ENCODE results near the gene ADPRM. TPM values are rescaled to one million over a fixed set of nuclear protein-coding genes. Genes with fewer than 3 reads are reported as not detected.

The ADPRM gene
- total and polyA plus RNA-seq, 12 donors, result 3.5 to 7.3 (median 4.6) TPM

GRCh38 chr17:10748531-10749181, 51.3 kb downstream of the ADPRM start:
- intact Hi-C loops (cut with DNase I), result no loop called here
- Histone ChIP-seq H3K27me3 (peaks cover 0 to 8% (median 0%) of the 10 kb centered on the region in 7 donors), H3K4me3 (no peak overlapping the region), H3K27ac (no peak overlapping the region), H3K36me3 (no peaks in the 10 kb centered on the region), H3K4me1 (no peaks in the 10 kb centered on the region), H3K9me3 (no peaks in the 10 kb centered on the region)
- 53 to 55% methylated on average over 9 of the region's 9 CpGs for WGBS, 2 donors
- ATAC-seq, result no peak
- no peak for DNase-seq
- no peak for TF ChIP-seq CTCF (IDR thresholded peaks at IDR 0.05)

GRCh38 chr17:10750210-10750609, 52.8 kb downstream of the ADPRM start:
- DNase-seq, result no peak
- H3K27ac ChIP-seq, result no peak overlapping the region
- no peaks in the 10 kb centered on the region for H3K9me3 ChIP-seq
- no peaks in the 10 kb centered on the region for H3K36me3 ChIP-seq
- WGBS, 2 donors, result 79 to 82% methylated on average over 4 of the region's 4 CpGs
- H3K4me1 ChIP-seq, result peaks cover 0 to 4% (median 0%) of the 10 kb centered on the region in 9 donors
- intact Hi-C loops (cut with DNase I), result loop anchor here in 2 of 10 donors (5.0 kb wide), 2 partner anchors 72 to 97 kb away; no protein-coding TSS in a partner anchor
- peaks cover 0 to 10% (median 0%) of the 10 kb centered on the region in 7 donors for H3K27me3 ChIP-seq
- H3K4me3 ChIP-seq, result no peak overlapping the region
- no peak for TF ChIP-seq CTCF (IDR thresholded peaks at IDR 0.05)
- no peak for ATAC-seq

- no peak for ATAC-seq
- DNase-seq, result no peak
- Histone ChIP-seq H3K4me1 (peaks cover 0 to 5% (median 0%) of the 10 kb centered on the region in 9 donors), H3K9me3 (no peaks in the 10 kb centered on the region), H3K27ac (no peak overlapping the region), H3K4me3 (no peak overlapping the region), H3K27me3 (peaks cover 0 to 18% (median 0%) of the 10 kb centered on the region in 7 donors), H3K36me3 (no peaks in the 10 kb centered on the region)
- no peak for TF ChIP-seq CTCF (IDR thresholded peaks at IDR 0.05)
- WGBS, 2 donors, result 87 to 92% methylated on average over 3 of the region's 3 CpGs
- intact Hi-C loops (cut with DNase I), result loop anchor here in 2 of 10 donors (5.0 kb wide), 2 partner anchors 71 to 96 kb away; no protein-coding TSS in a partner anchor
Measured at GRCh38 chr17:10751563-10751962, 54.2 kb downstream of the ADPRM start.

- H3K27me3 ChIP-seq, result peaks cover 0 to 15% (median 0%) of the 10 kb centered on the region in 7 donors
- H3K4me3 ChIP-seq, result no peak overlapping the region
- H3K4me1 ChIP-seq, result peaks cover 0 to 5% (median 0%) of the 10 kb centered on the region in 9 donors
- DNase-seq (no peak), ATAC-seq (no peak)
- intact Hi-C loops (cut with DNase I), result loop anchor here in 2 of 10 donors (5.0 kb wide), 2 partner anchors 70 to 95 kb away; no protein-coding TSS in a partner anchor
- no peak for TF ChIP-seq CTCF (IDR thresholded peaks at IDR 0.05)
- no peak overlapping the region for H3K27ac ChIP-seq
- H3K36me3 ChIP-seq, result no peaks in the 10 kb centered on the region
- WGBS, 2 donors, result 88 to 89% methylated on average over 10 of the region's 10 CpGs
- H3K9me3 ChIP-seq, result no peaks in the 10 kb centered on the region
Measured at GRCh38 chr17:10752696-10753095, 55.3 kb downstream of the ADPRM start.

Data from heart right ventricle (tissue), 16 donors.